ENCODE data around the gene MALL.

DNA sequence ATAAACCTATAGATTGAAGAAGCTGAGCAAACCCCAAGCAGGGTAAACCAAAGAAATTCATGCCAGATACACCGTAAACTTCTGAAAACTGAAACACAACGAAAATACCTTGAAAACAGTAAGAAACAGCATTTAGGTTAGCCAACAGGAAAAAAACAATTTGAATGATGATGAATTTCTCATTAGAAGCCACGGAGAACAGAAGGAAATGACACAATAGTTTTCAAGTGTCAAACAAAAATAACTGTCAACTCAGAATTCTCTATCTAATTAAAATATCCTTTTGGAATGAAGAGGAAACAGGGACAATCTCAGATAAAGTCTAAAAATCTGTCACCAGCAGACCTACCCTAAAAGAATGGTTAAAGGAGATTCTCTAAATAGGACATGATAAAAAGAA, 37.3 kb upstream of the MALL start:
- TF ChIP-seq SUZ12 (IDR thresholded peaks at IDR 0.05) = no peak
- TF ChIP-seq BHLHE40 (IDR thresholded peaks at IDR 0.05; ENCODE audit: borderline replicate concordance) = no peak
- TF ChIP-seq FOXM1 (IDR thresholded peaks at IDR 0.05; ENCODE audit: borderline replicate concordance) = no peak
- no peak for TF ChIP-seq TARDBP (IDR thresholded peaks at IDR 0.05)
- no peak for TF ChIP-seq L3MBTL2 (conservative IDR thresholded peaks at IDR 0.05)
- TF ChIP-seq ZNF384 (IDR thresholded peaks at IDR 0.05) = no peak
- no peak for TF ChIP-seq SP1 (IDR thresholded peaks at IDR 0.05)
- no peak for TF ChIP-seq FOXK2 (IDR thresholded peaks at IDR 0.05)
- TF ChIP-seq, protein P1, sequence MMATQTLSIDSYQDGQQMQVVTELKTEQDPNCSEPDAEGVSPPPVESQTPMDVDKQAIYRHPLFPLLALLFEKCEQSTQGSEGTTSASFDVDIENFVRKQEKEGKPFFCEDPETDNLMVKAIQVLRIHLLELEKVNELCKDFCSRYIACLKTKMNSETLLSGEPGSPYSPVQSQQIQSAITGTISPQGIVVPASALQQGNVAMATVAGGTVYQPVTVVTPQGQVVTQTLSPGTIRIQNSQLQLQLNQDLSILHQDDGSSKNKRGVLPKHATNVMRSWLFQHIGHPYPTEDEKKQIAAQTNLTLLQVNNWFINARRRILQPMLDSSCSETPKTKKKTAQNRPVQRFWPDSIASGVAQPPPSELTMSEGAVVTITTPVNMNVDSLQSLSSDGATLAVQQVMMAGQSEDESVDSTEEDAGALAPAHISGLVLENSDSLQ (IDR thresholded peaks at IDR 0.05) = no peak
- no peak for TF ChIP-seq ELF4 (IDR thresholded peaks at IDR 0.05)
- no peak for TF ChIP-seq NFRKB (IDR thresholded peaks at IDR 0.05)
- no peak for TF ChIP-seq ARNT (IDR thresholded peaks at IDR 0.05)
- TF ChIP-seq FOXA1 (IDR thresholded peaks at IDR 0.05) = no peak
- no peak for TF ChIP-seq HDGF (IDR thresholded peaks at IDR 0.05; ENCODE audit: borderline replicate concordance)
